DND-41 (cell line): ENCODE results near the gene RAB20.

Experiments used
- ATAC-seq: fragments of 200-7000 bp; cut with Tn5 transposase; 3 replicates; pipeline ENCODE4 v1.9.1; 2021; ENCODE audit warnings: low read depth; ENCODE audit not compliant: insufficient read depth
- DNase-seq: peaks from one replicate; pipeline ENCODE4 v3.0.0-alpha.2; 2020
- H2AFZ ChIP-seq: 2 replicates; pipeline ENCODE4 v1.6.0; 2012; ENCODE audit warnings: low read depth, low read length
- H3K27ac ChIP-seq: 2 replicates; pipeline ENCODE4 v1.5.1; 2012; ENCODE audit warnings: low read length, inconsistent platforms
- H3K27me3 ChIP-seq: fragments of 200-600 bp; sonication (generic); 2 replicates; pipeline ENCODE4 v1.6.0; 2012; ENCODE audit warnings: low read length, mild to moderate bottlenecking, inconsistent platforms; ENCODE audit not compliant: insufficient read depth, poor library complexity
- H3K36me3 ChIP-seq: 2 replicates; pipeline ENCODE4 v1.5.1; 2012; ENCODE audit warnings: low read length, inconsistent platforms; ENCODE audit not compliant: insufficient read depth
- H3K4me1 ChIP-seq: 2 replicates; pipeline ENCODE4 v1.5.1; 2012; ENCODE audit warnings: mild to moderate bottlenecking, low read length; ENCODE audit not compliant: insufficient read depth
- H3K4me2 ChIP-seq: 2 replicates; pipeline ENCODE4 v1.6.0; 2012; ENCODE audit warnings: mild to moderate bottlenecking, moderate library complexity, low read length, inconsistent platforms; ENCODE audit not compliant: insufficient read depth
- H3K4me3 ChIP-seq, 2 experiments: fragments of 200-600 bp in 1 of 2; shearing (Covaris generic) in 1 of 2; 2 replicates each; pipeline ENCODE4 v1.5.1; 2012 to 2016; ENCODE audit warnings: inconsistent platforms in 2 of 2, low read length in 2 of 2, mild to moderate bottlenecking in 2 of 2, low read depth in 1 of 2, moderate library complexity in 1 of 2
- H3K79me2 ChIP-seq: 2 replicates; pipeline ENCODE4 v1.6.0; 2012; ENCODE audit warnings: low read length, inconsistent platforms; ENCODE audit not compliant: insufficient read depth
- H3K9ac ChIP-seq: 2 replicates; pipeline ENCODE4 v1.6.0; 2012; ENCODE audit warnings: low read depth, mild to moderate bottlenecking, inconsistent platforms, low read length, moderate library complexity
- H3K9me3 ChIP-seq: 2 replicates; pipeline ENCODE4 v1.5.1; 2012; ENCODE audit warnings: low read length, moderate library complexity, mild to moderate bottlenecking, inconsistent platforms; ENCODE audit not compliant: insufficient read depth, severe bottlenecking
- H4K20me1 ChIP-seq: 2 replicates; pipeline ENCODE4 v1.6.0; 2012; ENCODE audit warnings: low read length; ENCODE audit not compliant: insufficient read depth
- EZH2 ChIP-seq: IDR thresholded peaks from 3 replicates; pipeline ENCODE4 v1.6.1; 2012; ENCODE audit warnings: borderline replicate concordance, low read depth, mild to moderate bottlenecking, moderate library complexity, low read length, inconsistent platforms; ENCODE audit not compliant: severe bottlenecking
- TF ChIP-seq, protein P1 (sequence below): IDR thresholded peaks from 2 replicates; pipeline ENCODE4 v1.5.1; 2012; ENCODE audit warnings: borderline replicate concordance, low read length, moderate library complexity, mild to moderate bottlenecking; ENCODE audit not compliant: poor library complexity, severe bottlenecking; ENCODE audit errors: extremely low read depth

Gene RAB20

GRCh38 chr13:110493613-110494012 lies 67.9 kb downstream of the RAB20 start:
- Histone ChIP-seq H3K9me3 (no peaks in the 10 kb centered on the region), H4K20me1 (no peaks in the 10 kb centered on the region; the same call in 1 of the 2 replicates), H2AFZ (no peak overlapping the region), H3K27me3 (no peaks in the 10 kb centered on the region), H3K79me2 (no peaks in the 10 kb centered on the region), H3K9ac (no peak overlapping the region), H3K27ac (no peak overlapping the region), H3K4me3 (no peak overlapping the region), H3K4me1 (no peaks in the 10 kb centered on the region), H3K4me2 (no peak overlapping the region), H3K36me3 (no peaks in the 10 kb centered on the region)
- no peak for DNase-seq
- ATAC-seq = no peak
- TF ChIP-seq EZH2 = no peak
- TF ChIP-seq, protein P1, sequence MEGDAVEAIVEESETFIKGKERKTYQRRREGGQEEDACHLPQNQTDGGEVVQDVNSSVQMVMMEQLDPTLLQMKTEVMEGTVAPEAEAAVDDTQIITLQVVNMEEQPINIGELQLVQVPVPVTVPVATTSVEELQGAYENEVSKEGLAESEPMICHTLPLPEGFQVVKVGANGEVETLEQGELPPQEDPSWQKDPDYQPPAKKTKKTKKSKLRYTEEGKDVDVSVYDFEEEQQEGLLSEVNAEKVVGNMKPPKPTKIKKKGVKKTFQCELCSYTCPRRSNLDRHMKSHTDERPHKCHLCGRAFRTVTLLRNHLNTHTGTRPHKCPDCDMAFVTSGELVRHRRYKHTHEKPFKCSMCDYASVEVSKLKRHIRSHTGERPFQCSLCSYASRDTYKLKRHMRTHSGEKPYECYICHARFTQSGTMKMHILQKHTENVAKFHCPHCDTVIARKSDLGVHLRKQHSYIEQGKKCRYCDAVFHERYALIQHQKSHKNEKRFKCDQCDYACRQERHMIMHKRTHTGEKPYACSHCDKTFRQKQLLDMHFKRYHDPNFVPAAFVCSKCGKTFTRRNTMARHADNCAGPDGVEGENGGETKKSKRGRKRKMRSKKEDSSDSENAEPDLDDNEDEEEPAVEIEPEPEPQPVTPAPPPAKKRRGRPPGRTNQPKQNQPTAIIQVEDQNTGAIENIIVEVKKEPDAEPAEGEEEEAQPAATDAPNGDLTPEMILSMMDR = no peak

DNA sequence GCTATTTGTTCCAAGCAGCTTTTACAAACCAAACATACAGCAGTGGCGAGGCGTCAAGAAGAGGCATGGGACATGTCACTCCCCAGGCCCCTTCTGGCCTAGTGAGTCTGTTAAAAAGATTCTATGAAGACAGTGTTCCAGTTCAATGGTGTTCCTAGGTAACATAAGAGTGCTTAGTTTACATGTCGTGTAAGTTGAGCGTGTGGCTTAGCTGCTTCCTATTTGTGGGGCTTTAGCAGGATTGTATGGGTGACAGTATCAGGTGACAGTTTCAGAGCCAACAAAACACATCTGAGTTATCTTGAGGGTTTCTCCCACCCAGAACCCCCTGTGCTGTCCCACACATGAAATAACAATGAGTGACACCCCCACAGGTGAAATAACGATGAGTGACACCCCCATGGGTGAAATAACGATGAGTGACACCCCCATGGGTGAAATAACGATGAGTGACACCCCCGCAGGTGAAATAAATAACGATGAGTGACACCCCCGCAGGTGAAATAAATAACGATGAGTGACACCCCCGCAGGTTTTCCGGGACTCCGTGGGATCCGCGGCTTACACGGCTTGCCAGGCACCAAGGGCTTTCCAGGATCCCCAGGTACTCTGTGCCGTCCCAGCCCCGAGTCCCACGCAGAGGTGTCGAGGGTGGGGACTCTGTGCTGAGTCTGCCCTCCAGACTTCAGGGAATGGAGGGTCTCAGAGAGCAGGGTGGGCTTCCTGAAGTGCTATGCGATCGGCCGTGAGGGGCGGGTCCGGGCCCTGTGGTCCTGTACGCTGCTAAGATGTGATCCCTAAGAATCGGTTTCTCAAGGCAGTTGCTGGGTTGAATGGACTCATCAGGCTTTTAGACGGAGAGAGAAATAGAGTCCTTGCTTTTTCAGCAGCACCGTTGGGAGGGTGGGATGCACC lies 68.6 kb downstream of the RAB20 start:
- H3K9me3 ChIP-seq = no peaks in the 10 kb centered on the region
- ATAC-seq (no peak), DNase-seq (no peak)
- no peak overlapping the region for H3K4me3 ChIP-seq
- no peaks in the 10 kb centered on the region; the same call in 1 of the 2 replicates for H4K20me1 ChIP-seq
- no peaks in the 10 kb centered on the region for H3K27me3 ChIP-seq
- H3K36me3 ChIP-seq = no peaks in the 10 kb centered on the region
- no peaks in the 10 kb centered on the region for H3K4me1 ChIP-seq
- no peak overlapping the region for H3K4me2 ChIP-seq
- no peak overlapping the region for H3K9ac ChIP-seq
- TF ChIP-seq, protein P1 = no peak
- no peak for TF ChIP-seq EZH2
- H2AFZ ChIP-seq = no peak overlapping the region
- no peaks in the 10 kb centered on the region for H3K79me2 ChIP-seq
- H3K27ac ChIP-seq = no peak overlapping the region

DNA sequence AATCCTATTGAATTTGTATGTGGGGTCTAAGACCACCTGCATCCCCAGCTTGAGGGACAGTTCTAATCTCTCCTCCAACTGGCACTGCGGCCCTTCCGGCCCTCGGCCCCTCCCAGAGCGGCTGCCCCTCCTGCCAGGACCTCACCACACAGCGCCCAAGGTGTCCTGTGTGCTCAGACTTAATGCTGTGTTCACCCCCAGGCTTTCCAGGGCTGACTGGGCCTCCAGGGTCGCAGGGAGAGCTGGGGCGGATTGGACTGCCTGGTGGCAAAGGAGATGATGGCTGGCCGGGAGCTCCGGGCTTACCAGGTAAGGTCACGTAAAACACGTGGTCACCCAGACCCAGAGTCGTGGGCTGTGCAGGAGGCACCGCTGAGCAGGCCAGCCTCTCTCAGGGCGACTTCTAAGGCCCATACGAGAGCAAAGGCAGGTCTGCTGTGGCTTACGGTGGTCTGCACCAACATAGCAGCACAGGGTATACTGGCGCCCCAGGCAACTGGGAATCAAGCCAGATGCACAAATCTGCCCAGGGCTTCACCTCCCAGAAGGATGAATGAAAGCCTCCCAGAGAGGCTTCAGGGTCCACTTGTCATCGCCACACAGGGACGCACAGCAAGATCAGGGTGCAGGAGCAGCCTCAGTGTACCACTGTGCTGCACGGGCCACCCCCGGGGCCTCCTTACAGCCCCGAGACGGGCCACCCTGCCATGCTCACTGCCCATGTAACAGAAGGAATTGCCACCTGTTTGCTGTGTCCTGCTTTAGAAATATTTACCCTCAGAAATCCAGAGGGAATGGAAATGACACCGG lies 69.4 kb downstream of the RAB20 start:
- Histone ChIP-seq H3K9ac (no peak overlapping the region), H3K4me2 (no peak overlapping the region), H4K20me1 (no peaks in the 10 kb centered on the region; the same call in 1 of the 2 replicates), H3K27ac (no peak overlapping the region), H3K27me3 (peaks cover 4% of the 10 kb centered on the region), H2AFZ (no peak overlapping the region), H3K36me3 (no peaks in the 10 kb centered on the region), H3K4me1 (no peaks in the 10 kb centered on the region), H3K9me3 (no peaks in the 10 kb centered on the region), H3K4me3 (no peak overlapping the region), H3K79me2 (no peaks in the 10 kb centered on the region)
- TF ChIP-seq, protein P1 = no peak
- no peak for TF ChIP-seq EZH2
- DNase-seq (no peak), ATAC-seq (no peak)
